Caki2 (cell line): ENCODE data around the gene GMDS. TPM values are rescaled to one million over a fixed set of nuclear protein-coding genes. Genes with fewer than 3 reads are reported as not detected.

Experiments
- DNase-seq: peaks from one replicate; pipeline ENCODE4 v3.0.0-alpha.2; 2015; ENCODE audit warnings: low read depth
- in situ Hi-C: cut with HindIII; loops from 2 replicates; pipeline ENCODE4 v1.10.0; 2016; ENCODE audit warnings: low sequenced_read_pairs, low pct_unique_long_range_greater_than_20kb, mixed read lengths
- total RNA-seq: library from RNA; depleted of rRNA; stranded (reverse); fragments of >200 nt; shearing (Covaris generic); gene quantifications from 2 replicates; pipeline ENCODE4 v1.2.3, GENCODE V29; 2014; ENCODE audit warnings: low replicate concordance

GMDS gene
- total RNA-seq, 1 experiment from 2014 or later = 10.9 TPM

DNA sequence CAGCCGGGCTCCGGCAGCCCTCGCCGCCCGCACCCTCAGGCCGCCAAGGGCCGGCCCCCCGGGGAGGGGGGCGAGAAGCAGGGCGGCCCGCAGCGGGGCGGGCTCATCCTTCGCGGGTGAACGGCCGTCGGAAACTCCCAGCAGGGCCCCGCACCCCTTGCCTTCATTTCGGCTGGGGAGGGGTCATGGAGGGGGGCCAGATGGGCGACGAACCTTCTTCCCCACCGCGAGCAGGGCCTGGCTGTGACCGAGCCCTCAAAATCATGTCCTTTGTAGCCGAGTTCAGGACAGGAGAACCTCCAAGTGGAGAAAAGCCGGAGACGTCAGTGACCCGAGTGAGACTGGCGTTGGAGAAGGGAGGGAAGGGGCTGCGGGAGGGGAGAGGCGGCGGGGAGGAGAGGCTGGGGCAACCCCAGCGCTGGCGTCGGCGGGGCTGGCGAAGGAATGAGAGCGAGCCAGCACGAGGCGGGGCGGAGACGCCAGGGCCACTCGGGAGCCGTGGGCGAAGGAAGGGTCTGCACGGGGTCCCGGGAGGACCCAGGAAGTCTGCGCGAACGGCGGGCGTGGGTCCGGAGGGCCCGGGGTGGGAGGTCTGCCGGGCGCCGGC is 636.3 kb downstream of the GMDS start:
- in situ Hi-C loops = loop anchor here (10.0 kb wide), 1 partner anchor 1026 kb away; no protein-coding TSS in a partner anchor
- DNase-seq = peak; percentile 79

DNA sequence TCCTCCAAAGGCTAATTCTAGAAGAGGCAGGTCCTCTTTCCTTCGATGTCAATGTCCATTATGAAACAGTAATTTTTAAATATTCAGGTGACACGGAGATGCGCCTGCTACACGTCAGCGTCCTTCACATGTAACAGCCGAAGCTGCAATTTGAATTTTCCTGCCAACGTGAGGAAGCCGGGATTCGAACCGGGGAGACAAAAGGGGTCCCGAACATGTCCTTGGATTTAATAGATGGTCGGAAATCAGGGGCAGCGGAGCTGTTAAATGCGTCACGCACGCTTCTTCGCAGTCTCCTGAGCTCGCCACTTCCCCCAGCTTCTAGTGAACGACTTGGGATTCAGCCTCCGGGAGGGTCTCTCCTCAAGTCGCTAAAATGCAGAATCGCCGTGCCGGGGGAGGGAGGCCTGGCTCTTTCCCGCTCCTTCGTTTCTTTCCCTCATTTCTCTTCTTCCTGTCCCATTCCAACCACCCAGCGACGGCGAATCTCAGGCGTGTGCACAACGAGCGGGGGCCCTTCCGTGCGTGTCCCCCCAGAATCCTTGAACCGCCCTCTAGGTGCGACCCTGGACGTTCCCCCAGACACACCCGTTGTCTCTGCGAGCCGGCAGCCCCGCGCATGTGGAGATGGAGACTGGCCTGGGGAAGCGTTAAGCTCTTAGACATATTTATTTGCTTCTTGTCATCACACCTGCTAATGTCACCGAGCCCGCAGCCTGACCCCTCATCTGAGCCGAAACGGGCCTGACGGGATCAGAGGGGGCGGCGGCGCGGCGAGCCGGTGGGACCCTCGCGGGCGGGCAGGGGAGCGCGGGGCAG is 637.0 kb downstream of the GMDS start:
- in situ Hi-C loops = loop anchor here (10.0 kb wide), 1 partner anchor 1026 kb away; no protein-coding TSS in a partner anchor

DNA sequence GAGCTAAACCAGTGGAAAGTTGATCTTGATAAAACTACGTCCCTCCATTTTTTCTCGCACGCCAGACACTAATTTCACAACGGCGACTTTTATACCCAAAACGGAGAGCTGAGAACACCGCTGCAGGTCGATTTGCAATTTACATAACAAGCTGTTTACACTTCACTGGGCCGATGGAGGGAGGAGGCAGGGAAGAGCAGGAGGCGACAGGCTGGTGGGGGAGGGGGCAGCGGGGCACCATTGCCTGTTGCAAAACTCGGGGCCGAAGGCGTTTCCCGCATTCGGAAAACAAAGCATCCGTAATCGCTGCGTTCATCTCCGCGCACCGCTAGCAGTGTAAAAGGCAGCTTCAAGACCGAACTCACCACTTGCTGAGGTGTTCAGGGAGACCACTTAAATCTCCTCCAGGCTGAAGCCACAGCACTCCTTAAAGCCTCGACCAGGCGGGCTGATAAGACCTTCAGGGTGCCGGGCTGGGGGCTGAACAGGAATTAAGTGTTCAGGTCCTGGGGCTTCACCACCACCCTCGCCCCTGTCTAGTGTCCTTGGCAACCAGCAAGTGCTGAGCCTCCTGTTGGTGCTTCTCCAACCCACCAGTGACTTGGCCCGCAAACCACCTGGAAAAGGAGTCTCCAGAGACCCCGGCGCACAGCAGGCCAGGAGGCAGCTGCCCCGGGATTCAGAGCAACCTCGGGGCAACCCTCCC is 637.7 kb downstream of the GMDS start:
- in situ Hi-C loops = loop anchor here (10.0 kb wide), 1 partner anchor 1027 kb away; no protein-coding TSS in a partner anchor
- DNase-seq = no peak

More for the DNA sequence above, 637.0 kb downstream of the GMDS start:
- no peak for DNase-seq

DNA sequence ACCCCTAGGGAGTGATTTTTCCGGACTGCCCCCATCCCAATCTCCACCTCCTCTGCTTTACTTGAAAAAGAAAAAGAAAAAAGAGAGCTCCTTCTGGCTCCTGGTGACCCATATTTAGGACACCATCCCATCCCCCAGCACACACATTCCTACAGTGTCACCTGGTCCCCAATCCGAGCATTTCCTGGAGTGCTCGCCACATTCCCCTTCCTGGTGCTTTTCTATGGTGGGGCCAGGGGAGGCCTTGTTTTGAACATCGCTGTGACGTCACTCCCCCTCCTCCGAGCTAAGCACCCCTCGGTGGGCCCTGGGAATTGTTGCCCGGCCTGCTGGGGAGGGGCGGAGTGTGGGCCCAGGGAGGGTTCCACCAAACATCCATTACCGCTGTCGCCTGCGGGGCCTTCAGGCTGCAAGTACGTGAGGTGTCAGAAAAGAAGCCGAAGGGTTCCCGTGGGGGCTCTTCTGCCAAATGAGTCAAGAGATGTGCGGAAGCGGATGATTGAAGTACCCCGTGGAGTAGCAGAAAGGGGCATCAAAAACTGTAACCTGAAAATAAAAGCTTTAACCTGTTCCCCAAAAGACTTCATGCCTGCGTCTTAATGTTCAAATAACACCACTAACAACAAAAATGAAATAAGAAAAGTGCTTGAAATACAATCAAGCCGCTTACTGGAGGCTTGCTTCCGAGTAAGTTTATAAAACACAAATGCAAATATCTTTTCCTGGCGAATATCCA is 638.5 kb downstream of the GMDS start:
- no peak for DNase-seq
- in situ Hi-C loops = loop anchor here (10.0 kb wide), 1 partner anchor 1028 kb away; no protein-coding TSS in a partner anchor

DNA sequence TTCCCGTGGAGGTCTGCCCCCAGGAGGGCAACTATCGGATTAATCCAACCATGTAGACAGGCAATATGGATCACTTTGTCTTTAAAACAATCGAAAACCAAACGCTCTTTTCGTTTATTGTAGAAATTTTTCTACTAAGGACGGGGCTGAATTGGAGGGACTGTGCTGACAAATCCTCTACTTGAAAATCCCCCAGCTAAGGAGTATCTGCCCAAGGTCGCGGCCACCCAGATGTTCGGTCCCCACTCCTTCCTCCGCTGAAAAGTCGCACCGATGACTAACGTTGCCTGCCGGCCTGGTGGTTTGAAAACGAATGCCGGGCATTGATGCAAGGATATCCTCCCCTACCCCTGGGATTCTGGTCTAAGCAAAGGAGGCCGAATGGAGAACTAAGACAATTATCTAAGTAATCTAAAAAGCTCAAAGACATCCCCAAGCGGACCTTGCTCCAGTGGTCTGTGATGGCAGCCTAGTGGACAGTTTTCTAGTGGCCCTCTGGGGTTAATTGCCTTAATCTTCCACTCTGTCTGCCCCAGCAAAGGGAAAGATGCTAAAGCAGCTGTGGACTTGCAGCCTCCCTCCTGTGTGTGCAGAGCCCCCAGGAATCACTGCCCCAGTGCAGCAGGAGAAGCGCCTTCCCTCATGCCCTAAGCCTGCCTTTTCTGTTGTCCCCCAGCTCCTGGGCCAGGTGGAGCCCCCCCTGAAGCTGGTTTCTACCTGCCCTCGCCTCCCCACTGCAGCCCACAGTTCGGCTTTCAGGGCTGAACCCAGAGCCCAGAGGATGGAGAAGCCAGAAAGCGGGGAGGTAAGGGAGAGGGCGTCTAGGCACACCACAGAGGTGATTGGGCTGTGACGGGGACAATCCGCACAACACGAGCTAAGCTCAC is 639.3 kb downstream of the GMDS start:
- in situ Hi-C loops = loop anchor here (10.0 kb wide), 1 partner anchor 1029 kb away; no protein-coding TSS in a partner anchor
- DNase-seq = no peak

DNA sequence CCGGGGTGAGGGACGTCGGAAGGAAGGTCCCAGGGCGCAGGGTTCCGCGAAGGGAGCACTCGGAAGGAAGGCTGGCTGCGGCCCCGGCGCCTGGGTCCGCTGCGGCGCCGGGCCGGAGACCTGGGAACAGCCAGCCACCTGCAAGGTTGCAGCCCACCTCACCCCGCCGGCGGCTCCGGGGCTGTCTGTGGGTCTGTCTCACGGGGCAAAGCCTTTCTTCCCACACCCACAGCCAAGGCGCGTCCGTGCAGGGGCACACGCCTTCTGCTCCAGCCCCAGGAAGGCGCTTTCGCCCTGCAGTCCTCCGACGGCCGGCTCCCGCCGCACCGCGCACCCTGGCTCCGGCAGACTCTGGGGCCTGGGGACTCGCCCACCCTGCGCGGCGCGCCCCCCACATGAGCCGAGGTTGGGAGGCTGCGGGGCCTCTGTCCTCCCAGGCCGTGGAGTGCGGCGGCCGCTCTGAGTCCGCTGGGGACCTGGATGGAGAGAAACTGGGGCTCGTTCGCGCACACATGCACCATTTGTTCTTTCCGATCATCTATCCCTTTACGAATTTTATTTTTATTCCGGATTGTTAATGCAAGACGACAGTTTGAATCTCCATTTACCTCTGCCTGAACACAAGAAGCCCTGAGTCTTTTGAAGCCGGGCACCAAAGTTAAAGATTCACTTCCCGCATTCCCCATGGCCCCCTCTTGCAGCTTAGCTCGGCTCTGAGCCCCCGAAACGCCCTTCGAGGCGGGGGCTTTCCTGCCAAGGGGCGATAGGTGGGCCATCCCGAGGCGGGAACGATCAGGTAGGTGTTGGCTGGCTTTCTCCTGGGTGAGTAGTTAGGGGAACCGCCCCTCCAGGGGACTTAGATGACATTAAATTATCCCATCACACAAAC is 640.2 kb downstream of the GMDS start:
- in situ Hi-C loops = loop anchor here (10.0 kb wide), 1 partner anchor 1030 kb away; no protein-coding TSS in a partner anchor
- DNase-seq = no peak

DNA sequence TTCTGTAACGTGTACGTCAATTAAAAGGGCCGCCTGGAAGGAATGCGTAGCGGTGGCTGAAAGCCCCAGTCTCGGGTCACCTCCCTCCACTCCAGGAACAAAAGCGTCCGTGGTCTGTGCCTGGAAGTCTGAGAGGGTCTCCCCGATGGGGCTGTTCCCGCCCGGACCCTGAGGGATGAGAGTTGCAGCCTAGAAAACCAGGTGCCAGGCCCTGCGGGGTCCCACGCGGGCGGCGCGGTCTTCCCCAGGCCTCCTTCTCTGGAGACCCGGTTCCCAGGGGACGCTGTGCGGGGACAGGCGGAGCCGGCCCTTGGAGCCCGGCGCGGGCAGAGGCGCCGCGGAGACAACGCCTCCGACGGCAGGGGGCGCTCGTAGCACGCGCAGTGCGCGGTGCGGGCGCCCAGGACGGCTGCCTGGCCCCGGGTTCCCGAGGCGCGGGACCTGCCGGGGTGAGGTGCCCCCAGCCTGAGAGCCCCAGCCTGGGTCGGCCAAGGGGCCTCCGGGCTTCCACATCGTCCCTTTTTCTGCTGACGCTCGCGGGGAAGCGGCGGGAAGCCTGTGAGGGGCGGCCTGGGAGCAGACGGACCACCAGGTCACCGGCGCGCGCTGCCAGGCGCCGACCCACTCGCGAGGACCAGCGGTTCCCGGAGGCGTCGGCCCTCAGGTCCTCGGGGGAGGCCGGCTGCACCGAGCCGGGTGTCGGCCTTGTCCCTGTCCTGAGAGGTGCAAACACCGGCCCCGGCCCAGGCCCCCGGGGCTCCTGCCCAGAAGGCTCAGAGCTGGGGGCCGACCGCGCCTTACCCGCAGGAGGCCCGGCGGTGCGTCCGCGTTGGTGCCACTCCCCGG is 641.0 kb downstream of the GMDS start:
- in situ Hi-C loops = loop anchor here (10.0 kb wide), 1 partner anchor 1030 kb away; no protein-coding TSS in a partner anchor
- peak; percentile 55 for DNase-seq

DNA sequence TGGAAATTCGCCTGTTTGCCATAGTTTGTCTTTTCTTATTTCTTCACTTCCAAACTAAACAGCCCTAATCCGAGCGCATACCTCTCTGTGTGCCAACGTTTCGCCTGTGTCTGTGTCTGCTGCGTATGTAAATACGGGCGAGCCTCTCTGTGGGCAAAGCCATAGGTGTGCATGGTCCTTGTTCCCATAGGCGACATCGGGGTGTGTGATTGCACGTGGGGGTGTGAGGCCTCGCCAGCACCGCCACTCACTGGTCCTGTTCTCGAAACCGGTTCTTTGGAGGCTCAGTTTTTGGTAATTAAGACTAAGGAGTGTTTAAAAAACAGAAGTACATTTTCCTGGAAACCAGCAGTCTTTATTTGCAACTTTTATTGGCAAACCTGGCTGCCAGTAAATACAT is 641.7 kb downstream of the GMDS start:
- DNase-seq = no peak
- in situ Hi-C loops = loop anchor here (10.0 kb wide), 1 partner anchor 1031 kb away; no protein-coding TSS in a partner anchor

DNA sequence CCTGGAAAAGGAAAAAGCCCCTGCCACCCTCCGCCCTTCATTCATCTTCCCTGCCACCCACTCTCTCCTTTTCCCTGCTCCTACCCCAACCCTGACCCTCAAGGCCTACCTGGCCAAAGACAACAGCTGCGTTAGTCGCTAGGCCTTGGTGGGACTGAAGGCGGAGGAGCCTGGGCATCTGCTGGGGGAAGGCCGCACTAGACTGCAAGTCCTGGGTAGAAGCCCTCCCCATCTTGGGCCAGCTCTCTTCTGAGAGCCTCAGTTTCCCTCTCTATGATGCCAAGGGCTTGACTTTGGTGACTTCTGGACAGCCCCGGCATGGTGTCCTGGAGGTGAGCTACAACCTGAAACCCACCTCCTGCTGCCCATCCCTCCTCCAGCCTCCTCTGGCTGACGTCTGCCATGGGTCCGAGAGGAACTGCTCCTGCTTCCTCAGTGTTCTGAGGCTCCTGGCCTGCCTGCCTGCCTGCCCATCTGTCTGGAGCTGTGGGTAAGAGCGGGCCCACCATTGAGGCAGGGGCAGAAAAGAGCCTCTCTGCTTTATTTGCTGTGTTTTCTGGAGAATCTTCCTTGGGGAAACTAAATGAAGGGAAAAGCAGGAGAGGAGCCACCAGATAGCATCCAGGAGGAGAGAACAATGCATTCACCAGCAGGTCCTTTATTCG is 643.2 kb downstream of the GMDS start:
- DNase-seq = no peak
- in situ Hi-C loops = loop anchor here (10.0 kb wide), 1 partner anchor 1033 kb away; no protein-coding TSS in a partner anchor

DNA sequence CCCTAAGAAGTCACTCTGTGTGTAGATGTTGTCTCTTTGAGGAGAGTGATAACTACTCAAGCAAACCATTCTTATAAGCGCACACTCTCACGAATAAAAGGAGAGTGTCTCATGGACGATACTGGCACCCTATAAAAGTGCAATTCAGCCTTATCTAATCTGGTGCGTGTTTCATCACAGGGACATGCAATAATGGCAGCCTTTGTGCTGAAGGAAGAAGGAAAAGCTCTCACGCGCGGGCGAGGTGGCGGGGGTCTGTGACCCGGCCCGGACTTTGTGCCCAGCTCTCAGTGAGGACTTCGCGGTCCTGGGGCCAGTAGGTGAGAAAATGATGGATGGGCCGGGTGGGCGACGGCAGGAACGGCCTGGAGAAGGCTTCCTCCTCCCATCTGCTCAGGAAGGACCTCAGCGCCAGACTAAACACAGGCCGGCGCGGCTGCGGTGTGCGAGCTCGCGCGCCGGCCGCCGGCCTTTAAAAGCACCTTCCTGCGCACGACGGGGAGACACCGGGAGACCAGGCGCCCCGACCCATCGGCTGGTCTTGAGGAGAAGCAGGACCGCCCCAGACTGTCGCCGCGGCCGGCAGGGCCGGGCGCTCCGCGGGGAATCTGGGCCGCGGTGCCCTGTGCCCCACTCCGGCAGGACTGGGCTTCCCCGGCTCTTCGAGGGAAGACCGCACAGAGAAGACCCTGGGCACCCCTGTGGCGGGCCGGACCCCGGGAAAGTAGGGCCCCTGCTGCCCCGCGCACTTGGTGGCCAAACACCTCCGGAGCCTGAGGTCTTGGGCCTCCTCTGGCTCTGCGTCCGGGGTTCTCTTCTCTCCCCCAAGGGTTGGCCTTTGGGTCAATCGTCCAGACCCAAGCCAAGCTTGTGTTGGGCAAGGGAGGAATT is 644.0 kb downstream of the GMDS start:
- in situ Hi-C loops = loop anchor here (10.0 kb wide), 1 partner anchor 1033 kb away; no protein-coding TSS in a partner anchor
- no peak for DNase-seq

DNA sequence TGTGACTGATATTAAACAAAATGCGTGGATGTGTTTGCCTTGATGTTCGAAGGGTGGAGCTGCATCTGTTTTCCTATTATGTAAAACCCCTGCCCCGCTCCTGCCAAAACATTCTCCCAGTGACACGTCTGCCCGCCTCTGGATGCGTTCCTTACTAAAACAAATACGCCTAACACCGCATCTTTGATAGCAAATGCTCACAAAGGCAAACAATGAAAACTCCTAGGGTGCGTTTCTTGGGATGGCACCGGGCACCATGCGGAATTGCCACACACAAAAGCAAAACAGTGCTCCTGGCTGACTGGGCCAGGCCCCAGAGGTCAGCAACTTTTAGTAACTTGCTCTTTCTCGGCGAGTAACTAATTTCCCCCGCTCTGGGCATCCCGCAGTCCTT is 644.6 kb downstream of the GMDS start:
- DNase-seq = no peak
- in situ Hi-C loops = loop anchor here (10.0 kb wide), 1 partner anchor 1034 kb away; no protein-coding TSS in a partner anchor

DNA sequence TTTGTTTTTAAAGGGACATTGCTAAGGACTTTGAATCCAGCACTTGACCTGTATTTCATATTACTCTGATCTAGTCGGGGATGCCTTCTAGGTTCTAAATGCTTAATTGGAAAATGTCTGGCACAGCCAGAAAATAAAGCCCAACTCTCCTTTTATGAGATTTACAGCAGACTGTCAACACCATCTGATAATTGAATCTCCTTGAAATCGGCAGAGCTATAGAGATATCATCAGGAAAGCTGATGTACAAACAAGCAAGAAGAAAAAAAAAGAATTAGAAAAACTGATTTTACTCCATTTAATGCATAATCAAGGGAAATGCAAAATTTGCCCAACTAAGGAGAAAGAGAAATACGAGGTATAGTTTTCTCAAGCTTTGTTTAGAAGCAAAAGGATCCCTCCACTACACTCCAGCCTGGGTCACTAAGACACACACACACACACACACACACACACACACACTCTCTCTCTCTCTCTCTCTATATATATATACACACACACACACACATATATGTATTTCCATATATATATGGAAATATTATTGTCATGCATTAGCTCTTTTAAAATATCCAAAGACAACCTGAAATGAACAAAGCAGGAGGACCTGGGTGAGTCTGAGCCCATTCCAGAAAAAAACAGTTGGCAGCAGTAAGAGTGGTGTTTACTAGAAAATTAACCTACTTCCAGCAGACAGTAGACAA is 645.2 kb downstream of the GMDS start:
- DNase-seq = no peak
- in situ Hi-C loops = loop anchor here (10.0 kb wide), 1 partner anchor 1035 kb away; no protein-coding TSS in a partner anchor

DNA sequence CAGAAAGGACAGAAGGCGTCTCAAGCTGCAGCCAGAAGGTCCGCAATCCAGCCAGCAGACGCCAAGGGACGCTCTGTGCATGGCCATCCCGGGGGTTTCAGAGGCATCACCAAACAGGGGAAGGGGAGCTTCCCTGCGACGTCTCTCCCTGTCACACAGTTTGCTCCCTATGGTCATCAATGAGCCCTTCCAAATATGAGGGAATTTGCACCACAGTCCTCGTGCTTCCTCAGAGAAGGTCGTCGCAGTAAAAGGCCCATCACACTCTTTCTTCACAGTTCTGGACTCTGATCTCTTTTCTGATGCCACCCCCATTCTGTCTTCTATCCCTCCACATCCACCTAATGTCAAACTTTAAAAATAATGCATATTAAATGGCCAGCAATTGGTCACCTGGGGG is 645.9 kb downstream of the GMDS start:
- no peak for DNase-seq
- in situ Hi-C loops = no loop called here
